ENCODE results near the gene GFRA1. TPM values are rescaled to one million over a fixed set of nuclear protein-coding genes. Genes with fewer than 3 reads are reported as not detected.
A peak's percentile ranks its signal among the peaks of the same experiment; 100 is the strongest.
"Not testable (repeated sequence)": the region's sequence is repeated elsewhere in the genome, so short reads cannot be mapped to it uniquely, and the experiment has no call there.

The GFRA1 gene
- total and polyA plus RNA-seq, 2 experiments from 2014 or later: 1.7 to 5.0 TPM

DNA sequence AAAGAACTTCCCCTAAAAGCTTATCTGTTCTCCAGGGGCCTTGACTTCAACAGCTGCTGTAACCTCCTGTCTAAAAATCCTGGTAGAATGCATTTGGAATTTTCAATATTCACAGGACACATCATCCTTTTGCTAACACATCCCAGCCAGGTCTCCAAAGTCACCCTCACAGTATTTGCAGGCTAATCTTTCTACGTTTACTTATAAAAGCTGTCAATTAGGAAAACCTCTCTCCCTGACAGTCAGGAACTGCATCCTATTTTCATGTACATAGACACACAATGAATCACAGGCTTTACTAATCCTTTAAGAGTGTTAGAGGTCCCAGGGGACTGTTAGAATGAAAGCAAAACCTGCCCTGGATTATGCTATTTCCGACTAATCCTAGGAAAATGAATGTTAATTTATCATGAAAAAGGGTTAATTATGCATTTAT is 102.2 kb downstream of the GFRA1 start:
- H3K27me3 ChIP-seq: no peaks in the 10 kb centered on the region
- H3K9me3 ChIP-seq (ENCODE audit: low read depth): no peaks in the 10 kb centered on the region
- no peaks in the 10 kb centered on the region for H3K4me1 ChIP-seq (ENCODE audit: low read depth)
- TF ChIP-seq, protein P1, sequence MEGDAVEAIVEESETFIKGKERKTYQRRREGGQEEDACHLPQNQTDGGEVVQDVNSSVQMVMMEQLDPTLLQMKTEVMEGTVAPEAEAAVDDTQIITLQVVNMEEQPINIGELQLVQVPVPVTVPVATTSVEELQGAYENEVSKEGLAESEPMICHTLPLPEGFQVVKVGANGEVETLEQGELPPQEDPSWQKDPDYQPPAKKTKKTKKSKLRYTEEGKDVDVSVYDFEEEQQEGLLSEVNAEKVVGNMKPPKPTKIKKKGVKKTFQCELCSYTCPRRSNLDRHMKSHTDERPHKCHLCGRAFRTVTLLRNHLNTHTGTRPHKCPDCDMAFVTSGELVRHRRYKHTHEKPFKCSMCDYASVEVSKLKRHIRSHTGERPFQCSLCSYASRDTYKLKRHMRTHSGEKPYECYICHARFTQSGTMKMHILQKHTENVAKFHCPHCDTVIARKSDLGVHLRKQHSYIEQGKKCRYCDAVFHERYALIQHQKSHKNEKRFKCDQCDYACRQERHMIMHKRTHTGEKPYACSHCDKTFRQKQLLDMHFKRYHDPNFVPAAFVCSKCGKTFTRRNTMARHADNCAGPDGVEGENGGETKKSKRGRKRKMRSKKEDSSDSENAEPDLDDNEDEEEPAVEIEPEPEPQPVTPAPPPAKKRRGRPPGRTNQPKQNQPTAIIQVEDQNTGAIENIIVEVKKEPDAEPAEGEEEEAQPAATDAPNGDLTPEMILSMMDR (IDR thresholded peaks at IDR 0.05; ENCODE audit: low read depth, low read length): no peak
- no peak overlapping the region for H3K4me3 ChIP-seq
- no peaks in the 10 kb centered on the region for H3K36me3 ChIP-seq
- H3K27ac ChIP-seq: no peak overlapping the region
- peak in 1 of 2 donors; percentile 25 for DNase-seq (ENCODE audit: low read depth in 1 of 2, low spot score in 1 of 2)

GRCh38 chr10:116169782-116170445 is 103.1 kb downstream of the GFRA1 start:
- H3K4me3 ChIP-seq: no peak overlapping the region
- no peaks in the 10 kb centered on the region for H3K36me3 ChIP-seq
- no peak for DNase-seq (ENCODE audit: low read depth in 1 of 2, low spot score in 1 of 2)
- no peaks in the 10 kb centered on the region for H3K4me1 ChIP-seq (ENCODE audit: low read depth)
- no peak overlapping the region for H3K27ac ChIP-seq
- TF ChIP-seq, protein P1 (IDR thresholded peaks at IDR 0.05; ENCODE audit: low read depth, low read length): no peak
- H3K27me3 ChIP-seq: no peaks in the 10 kb centered on the region
- H3K9me3 ChIP-seq (ENCODE audit: low read depth): no peaks in the 10 kb centered on the region

GRCh38 chr10:116168745-116169144 is 104.3 kb downstream of the GFRA1 start:
- H3K4me3 ChIP-seq: no peak overlapping the region
- no peaks in the 10 kb centered on the region for H3K4me1 ChIP-seq (ENCODE audit: low read depth)
- DNase-seq (ENCODE audit: low read depth in 1 of 2, low spot score in 1 of 2): no peak
- H3K27me3 ChIP-seq: no peaks in the 10 kb centered on the region
- TF ChIP-seq, protein P1 (IDR thresholded peaks at IDR 0.05; ENCODE audit: low read depth, low read length): no peak
- no peaks in the 10 kb centered on the region for H3K36me3 ChIP-seq
- no peak overlapping the region for H3K27ac ChIP-seq
- H3K9me3 ChIP-seq (ENCODE audit: low read depth): no peaks in the 10 kb centered on the region

- Histone ChIP-seq H3K9me3 (ENCODE audit: low read depth) (no peaks in the 10 kb centered on the region), H3K27me3 (no peaks in the 10 kb centered on the region), H3K4me1 (ENCODE audit: low read depth) (no peaks in the 10 kb centered on the region), H3K27ac (no peak overlapping the region), H3K4me3 (no peak overlapping the region), H3K36me3 (no peaks in the 10 kb centered on the region)
- DNase-seq (ENCODE audit: low read depth in 1 of 2, low spot score in 1 of 2): no peak
- TF ChIP-seq, protein P1 (IDR thresholded peaks at IDR 0.05; ENCODE audit: low read depth, low read length): no peak
These were observed 104.7 kb downstream of the GFRA1 start for GRCh38 chr10:116168329-116168728.

DNA sequence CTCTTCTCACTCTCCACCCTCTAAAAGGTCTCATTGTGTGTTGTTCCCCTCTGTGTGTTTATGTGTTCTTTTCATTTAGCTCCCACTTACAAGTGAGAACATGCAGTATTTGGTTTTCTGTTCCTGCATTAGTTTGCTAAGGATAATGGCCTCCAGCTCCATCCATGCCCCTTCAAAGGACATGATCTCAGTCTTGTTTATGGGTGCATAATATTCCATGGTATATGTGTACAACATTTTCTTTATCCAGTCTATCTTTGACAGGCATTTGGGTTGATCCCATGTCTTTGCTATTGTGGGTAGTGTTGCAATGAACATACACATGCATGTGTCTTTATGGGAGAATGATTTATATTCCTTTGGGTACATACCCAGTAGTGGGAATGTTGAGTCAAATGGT is 107.1 kb downstream of the GFRA1 start:
- H3K27me3 ChIP-seq; DNase-seq (ENCODE audit: low read depth in 1 of 2, low spot score in 1 of 2); H3K9me3 ChIP-seq (ENCODE audit: low read depth); H3K4me1 ChIP-seq (ENCODE audit: low read depth); H3K4me3 ChIP-seq; H3K36me3 ChIP-seq; H3K27ac ChIP-seq: not testable (repeated sequence)

- Histone ChIP-seq H3K27me3 (no peaks in the 10 kb centered on the region), H3K4me1 (ENCODE audit: low read depth) (no peaks in the 10 kb centered on the region), H3K4me3 (no peak overlapping the region), H3K27ac (no peak overlapping the region), H3K9me3 (ENCODE audit: low read depth) (no peaks in the 10 kb centered on the region), H3K36me3 (no peaks in the 10 kb centered on the region)
- DNase-seq (ENCODE audit: low read depth in 1 of 2, low spot score in 1 of 2): no peak
- TF ChIP-seq, protein P1 (IDR thresholded peaks at IDR 0.05; ENCODE audit: low read depth, low read length): no peak
These were observed 108.7 kb downstream of the GFRA1 start for GRCh38 chr10:116164291-116164690.

All from cardiac muscle cell (in vitro differentiated cells and primary cell).